ENCODE results near the gene GUCY2D. TPM values are rescaled to one million over a fixed set of nuclear protein-coding genes. Genes with fewer than 3 reads are reported as not detected.

The GUCY2D gene
- total and polyA plus RNA-seq, 8 donors = 0.13 to 3.4 (median 0.73) TPM; not detected in 4

DNA sequence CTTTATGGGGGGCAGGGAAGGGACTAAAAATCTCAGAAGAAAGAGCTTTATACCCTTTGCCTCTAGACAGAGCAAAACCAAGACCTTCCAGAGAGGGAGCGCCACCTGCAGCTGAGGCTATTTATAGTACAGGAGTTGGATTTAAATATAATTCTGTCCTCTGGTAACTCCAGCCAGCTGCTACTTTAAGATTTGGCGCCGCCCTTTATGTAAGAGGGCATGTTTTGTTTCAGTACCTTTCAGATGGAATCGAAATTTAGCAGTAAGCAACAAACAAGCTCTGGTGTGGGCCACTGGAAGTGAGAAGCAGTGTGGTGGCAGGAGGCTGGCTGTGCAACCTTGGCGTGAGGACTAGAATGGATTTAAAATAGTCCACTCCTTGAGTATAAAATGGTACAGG lies 5.2 kb upstream of the GUCY2D start:
- H3K4me1 ChIP-seq = peaks cover 0 to 5% of the 10 kb centered on the region in 2 donors
- intact Hi-C loops (cut with DNase I) = no loop called here
- peak; percentile 89 for ATAC-seq
- TF ChIP-seq, protein P1, sequence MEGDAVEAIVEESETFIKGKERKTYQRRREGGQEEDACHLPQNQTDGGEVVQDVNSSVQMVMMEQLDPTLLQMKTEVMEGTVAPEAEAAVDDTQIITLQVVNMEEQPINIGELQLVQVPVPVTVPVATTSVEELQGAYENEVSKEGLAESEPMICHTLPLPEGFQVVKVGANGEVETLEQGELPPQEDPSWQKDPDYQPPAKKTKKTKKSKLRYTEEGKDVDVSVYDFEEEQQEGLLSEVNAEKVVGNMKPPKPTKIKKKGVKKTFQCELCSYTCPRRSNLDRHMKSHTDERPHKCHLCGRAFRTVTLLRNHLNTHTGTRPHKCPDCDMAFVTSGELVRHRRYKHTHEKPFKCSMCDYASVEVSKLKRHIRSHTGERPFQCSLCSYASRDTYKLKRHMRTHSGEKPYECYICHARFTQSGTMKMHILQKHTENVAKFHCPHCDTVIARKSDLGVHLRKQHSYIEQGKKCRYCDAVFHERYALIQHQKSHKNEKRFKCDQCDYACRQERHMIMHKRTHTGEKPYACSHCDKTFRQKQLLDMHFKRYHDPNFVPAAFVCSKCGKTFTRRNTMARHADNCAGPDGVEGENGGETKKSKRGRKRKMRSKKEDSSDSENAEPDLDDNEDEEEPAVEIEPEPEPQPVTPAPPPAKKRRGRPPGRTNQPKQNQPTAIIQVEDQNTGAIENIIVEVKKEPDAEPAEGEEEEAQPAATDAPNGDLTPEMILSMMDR (IDR thresholded peaks at IDR 0.05) = peak in 1 of 2 donors; percentile 14
- H3K27ac ChIP-seq = no peak overlapping the region
- no peak overlapping the region for H3K4me3 ChIP-seq
- DNase-seq = no peak
- H3K9me3 ChIP-seq = no peaks in the 10 kb centered on the region
- peaks cover 15 to 65% of the 10 kb centered on the region in 2 donors for H3K27me3 ChIP-seq
- H3K36me3 ChIP-seq = no peaks in the 10 kb centered on the region

DNA sequence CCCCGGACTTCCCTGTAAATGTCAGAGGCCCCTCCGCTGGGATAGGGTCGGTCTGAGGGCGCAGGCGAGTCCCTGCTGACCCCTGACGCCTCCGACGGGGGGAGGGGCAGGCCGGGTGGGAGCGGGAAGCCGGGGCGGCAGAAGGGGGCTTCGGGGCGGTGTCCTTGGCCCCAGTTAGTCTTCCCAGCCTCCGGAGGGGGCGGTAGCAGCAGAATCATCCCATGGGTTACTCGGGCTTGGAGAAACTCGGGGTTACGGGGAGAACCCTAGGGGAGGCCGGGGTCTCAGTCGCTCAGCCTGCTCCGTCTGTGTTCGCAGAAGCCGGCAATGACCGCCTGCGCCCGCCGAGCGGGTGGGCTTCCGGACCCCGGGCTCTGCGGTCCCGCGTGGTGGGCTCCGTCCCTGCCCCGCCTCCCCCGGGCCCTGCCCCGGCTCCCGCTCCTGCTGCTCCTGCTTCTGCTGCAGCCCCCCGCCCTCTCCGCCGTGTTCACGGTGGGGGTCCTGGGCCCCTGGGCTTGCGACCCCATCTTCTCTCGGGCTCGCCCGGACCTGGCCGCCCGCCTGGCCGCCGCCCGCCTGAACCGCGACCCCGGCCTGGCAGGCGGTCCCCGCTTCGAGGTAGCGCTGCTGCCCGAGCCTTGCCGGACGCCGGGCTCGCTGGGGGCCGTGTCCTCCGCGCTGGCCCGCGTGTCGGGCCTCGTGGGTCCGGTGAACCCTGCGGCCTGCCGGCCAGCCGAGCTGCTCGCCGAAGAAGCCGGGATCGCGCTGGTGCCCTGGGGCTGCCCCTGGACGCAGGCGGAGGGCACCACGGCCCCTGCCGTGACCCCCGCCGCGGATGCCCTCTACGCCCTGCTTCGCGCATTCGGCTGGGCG lies 542 bp downstream of the GUCY2D start:
- H3K27ac ChIP-seq = no peak overlapping the region
- peak overlapping the region in 1 of 2 donors; percentile 6 for H3K4me3 ChIP-seq
- no peaks in the 10 kb centered on the region for H3K9me3 ChIP-seq
- H3K4me1 ChIP-seq = peaks cover 0 to 16% of the 10 kb centered on the region in 2 donors
- H3K27me3 ChIP-seq = peaks cover 32 to 86% of the 10 kb centered on the region in 2 donors
- ATAC-seq (peak; percentile 33), DNase-seq (peak in 1 of 4 donors; percentile 79)
- TF ChIP-seq, protein P1 (IDR thresholded peaks at IDR 0.05) = no peak
- no peaks in the 10 kb centered on the region for H3K36me3 ChIP-seq
- intact Hi-C loops (cut with DNase I) = no loop called here

DNA sequence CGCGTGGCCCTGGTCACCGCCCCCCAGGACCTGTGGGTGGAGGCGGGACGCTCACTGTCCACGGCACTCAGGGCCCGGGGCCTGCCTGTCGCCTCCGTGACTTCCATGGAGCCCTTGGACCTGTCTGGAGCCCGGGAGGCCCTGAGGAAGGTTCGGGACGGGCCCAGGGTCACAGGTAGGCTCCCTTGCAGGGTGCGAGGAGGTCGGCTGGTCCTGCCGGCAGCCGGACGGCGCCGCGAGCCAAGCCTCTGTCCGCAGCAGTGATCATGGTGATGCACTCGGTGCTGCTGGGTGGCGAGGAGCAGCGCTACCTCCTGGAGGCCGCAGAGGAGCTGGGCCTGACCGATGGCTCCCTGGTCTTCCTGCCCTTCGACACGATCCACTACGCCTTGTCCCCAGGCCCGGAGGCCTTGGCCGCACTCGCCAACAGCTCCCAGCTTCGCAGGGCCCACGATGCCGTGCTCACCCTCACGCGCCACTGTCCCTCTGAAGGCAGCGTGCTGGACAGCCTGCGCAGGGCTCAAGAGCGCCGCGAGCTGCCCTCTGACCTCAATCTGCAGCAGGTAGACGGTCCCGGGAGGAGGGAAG lies 1.3 kb downstream of the GUCY2D start:
- no peaks in the 10 kb centered on the region for H3K9me3 ChIP-seq
- TF ChIP-seq, protein P1 (IDR thresholded peaks at IDR 0.05) = no peak
- no peak overlapping the region for H3K27ac ChIP-seq
- H3K4me1 ChIP-seq = peaks cover 0 to 16% of the 10 kb centered on the region in 2 donors
- H3K4me3 ChIP-seq = no peak overlapping the region
- intact Hi-C loops (cut with DNase I) = no loop called here
- H3K27me3 ChIP-seq = peaks cover 32 to 78% of the 10 kb centered on the region in 2 donors
- no peaks in the 10 kb centered on the region for H3K36me3 ChIP-seq
- DNase-seq = peak in 1 of 4 donors; percentile 67
- ATAC-seq = no peak

DNA sequence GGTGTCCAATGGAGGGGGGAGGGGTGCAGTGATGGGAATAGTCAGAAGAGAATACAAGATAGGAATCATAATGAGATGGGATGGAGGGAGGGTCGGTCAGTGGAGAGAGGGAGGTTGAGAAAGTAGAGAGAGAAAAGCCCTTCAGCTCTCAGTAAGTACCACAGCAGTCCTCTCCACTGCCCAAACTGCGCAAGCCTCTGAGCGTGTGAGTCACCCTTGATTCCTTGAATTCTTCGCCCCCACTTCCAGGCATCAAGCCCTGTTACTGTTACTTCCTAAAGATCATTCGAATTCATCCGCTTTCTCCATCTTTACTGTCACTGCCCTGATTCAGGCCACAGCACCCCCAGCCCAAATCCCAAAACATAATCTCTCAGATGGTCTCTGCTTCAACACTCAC lies 2.5 kb downstream of the GUCY2D start:
- TF ChIP-seq, protein P1 (IDR thresholded peaks at IDR 0.05) = no peak
- intact Hi-C loops (cut with DNase I) = no loop called here
- Histone ChIP-seq H3K27me3 (peaks cover 30 to 67% of the 10 kb centered on the region in 2 donors), H3K4me3 (no peak overlapping the region), H3K36me3 (no peaks in the 10 kb centered on the region), H3K27ac (no peak overlapping the region), H3K9me3 (no peaks in the 10 kb centered on the region), H3K4me1 (peaks cover 0 to 16% of the 10 kb centered on the region in 2 donors)
- ATAC-seq = peak; percentile 61
- DNase-seq = no peak

DNA sequence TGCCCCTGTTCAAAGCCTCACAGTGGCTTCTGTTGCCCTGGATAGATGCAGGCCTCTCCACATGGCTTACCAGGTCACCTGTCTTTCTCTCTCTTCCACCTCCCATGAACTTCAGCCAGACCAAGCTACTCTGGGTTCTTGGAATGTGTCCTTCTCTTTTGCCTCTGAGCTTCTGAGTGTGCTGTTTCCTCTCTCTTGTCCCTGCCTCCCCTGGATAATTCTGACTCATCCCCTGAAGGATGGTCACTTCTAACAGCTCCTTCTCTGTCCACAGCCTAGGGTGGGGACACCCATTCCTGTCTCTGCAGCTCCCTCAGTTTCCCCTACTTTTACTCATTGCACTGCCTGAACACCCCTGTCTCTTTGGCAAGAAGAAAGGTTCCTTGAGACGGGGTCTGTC lies 2.9 kb downstream of the GUCY2D start:
- no peak for DNase-seq
- Histone ChIP-seq H3K9me3 (no peaks in the 10 kb centered on the region), H3K27me3 (peaks cover 27 to 64% of the 10 kb centered on the region in 2 donors), H3K4me3 (no peak overlapping the region), H3K4me1 (peaks cover 0 to 16% of the 10 kb centered on the region in 2 donors), H3K27ac (no peak overlapping the region), H3K36me3 (no peaks in the 10 kb centered on the region)
- intact Hi-C loops (cut with DNase I) = no loop called here
- TF ChIP-seq, protein P1 (IDR thresholded peaks at IDR 0.05) = no peak
- ATAC-seq = no peak

Measured in left lung (tissue), 10 donors.